GM23248 (cell line): ENCODE results near the gene TEX29.

Experiments used
- EZH2 ChIP-seq: fragments of 200-600 bp; sonication (generic); IDR thresholded peaks from 2 replicates; pipeline ENCODE4 v1.6.1; 2018; ENCODE audit warnings: antibody characterized with exemption, mild to moderate bottlenecking; ENCODE audit not compliant: insufficient read depth, poor library complexity, severe bottlenecking
- EZH2phosphoT487 ChIP-seq: fragments of 200-600 bp; sonication (generic); IDR thresholded peaks from 2 replicates; pipeline ENCODE4 v1.6.1; 2018; ENCODE audit warnings: antibody characterized with exemption, moderate library complexity, mild to moderate bottlenecking, low read depth; ENCODE audit not compliant: insufficient read depth

DNA sequence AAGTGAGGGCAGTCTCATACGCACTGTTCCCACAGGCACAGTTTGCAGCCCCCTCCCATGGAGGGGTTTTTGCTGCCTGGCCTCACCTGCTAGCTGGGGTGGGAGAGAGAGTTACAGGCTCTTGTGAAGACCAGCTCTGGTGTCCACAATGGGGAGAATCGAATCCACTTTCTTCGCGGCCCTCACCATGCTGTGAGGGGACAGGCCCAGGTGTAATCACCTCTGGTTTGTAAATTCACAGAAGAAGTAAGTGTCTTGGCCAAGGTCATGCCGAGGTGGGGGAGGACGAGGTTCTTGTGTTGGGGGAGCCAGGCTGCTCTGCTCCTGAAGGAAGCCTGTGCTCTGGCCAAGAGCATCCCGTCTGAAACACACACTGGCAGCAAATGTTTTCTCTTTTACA is 39.5 kb downstream of the TEX29 start:
- no peak for TF ChIP-seq EZH2phosphoT487
- TF ChIP-seq EZH2, result no peak
